Measurements from ENCODE around the gene MMS22L. TPM values are rescaled to one million over a fixed set of nuclear protein-coding genes. Genes with fewer than 3 reads are reported as not detected.

The MMS22L gene
- total RNA-seq, 1 donor from 2014 or later: 7.2 TPM

DNA sequence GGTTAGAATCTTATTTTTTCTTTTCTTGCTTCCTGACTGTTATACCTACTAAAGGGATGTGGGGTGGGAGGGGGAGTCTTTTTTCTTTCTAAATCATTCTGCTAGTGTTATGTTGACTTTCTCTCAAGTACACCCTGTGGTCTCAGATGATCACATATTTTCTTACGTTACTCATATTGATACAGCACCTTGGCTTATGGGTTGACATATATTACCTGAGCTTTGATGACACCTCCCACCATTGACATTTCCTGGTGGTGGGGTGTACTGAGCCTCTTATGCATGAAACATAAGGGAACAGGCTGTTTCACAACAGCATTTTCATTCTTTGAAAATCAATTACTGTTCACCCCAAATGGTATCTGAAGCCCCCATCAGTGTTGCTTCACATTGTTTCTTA, 169.8 kb downstream of the MMS22L start:
- Histone ChIP-seq H3K79me2 (ENCODE audit: insufficient read depth, low read length) (no peaks in the 10 kb centered on the region), H3K9me3 (ENCODE audit: insufficient read depth, low read depth, low read length) (peaks cover 3% of the 10 kb centered on the region), H3K36me3 (ENCODE audit: insufficient read depth, low read length) (no peaks in the 10 kb centered on the region), H3K27ac (ENCODE audit: low read depth, low read length) (no peak overlapping the region), H4K20me1 (ENCODE audit: insufficient read depth, low read length) (no peaks in the 10 kb centered on the region), H3K9ac (ENCODE audit: low read length) (no peak overlapping the region), H3K4me1 (ENCODE audit: insufficient read depth, low read length) (no peaks in the 10 kb centered on the region), H2AFZ (ENCODE audit: low read depth, low read length) (no peak overlapping the region), H3K4me2 (ENCODE audit: low read length) (no peak overlapping the region), H3K4me3 (ENCODE audit: insufficient read depth, low read depth, low read length) (no peak overlapping the region), H3K27me3 (ENCODE audit: insufficient read depth, low read length) (no peaks in the 10 kb centered on the region)
- Mint-ChIP-seq H3K4me1 (ENCODE audit: low read depth, unreplicated experiment) (no peaks in the 10 kb centered on the region), H3K27ac (ENCODE audit: unreplicated experiment) (no peak overlapping the region), H3K36me3 (ENCODE audit: low read depth, unreplicated experiment) (no peaks in the 10 kb centered on the region), H3K9me3 (ENCODE audit: unreplicated experiment) (no peaks in the 10 kb centered on the region), H3K4me3 (ENCODE audit: unreplicated experiment) (no peak overlapping the region), H3K27me3 (ENCODE audit: low read depth, unreplicated experiment) (no peaks in the 10 kb centered on the region)
- FAIRE-seq: no peak
- no peak for DNase-seq (ENCODE audit: low read depth)
- no peak for TF ChIP-seq EZH2 (IDR thresholded peaks at IDR 0.05; ENCODE audit: insufficient read depth, low read length)
- TF ChIP-seq, protein P1, sequence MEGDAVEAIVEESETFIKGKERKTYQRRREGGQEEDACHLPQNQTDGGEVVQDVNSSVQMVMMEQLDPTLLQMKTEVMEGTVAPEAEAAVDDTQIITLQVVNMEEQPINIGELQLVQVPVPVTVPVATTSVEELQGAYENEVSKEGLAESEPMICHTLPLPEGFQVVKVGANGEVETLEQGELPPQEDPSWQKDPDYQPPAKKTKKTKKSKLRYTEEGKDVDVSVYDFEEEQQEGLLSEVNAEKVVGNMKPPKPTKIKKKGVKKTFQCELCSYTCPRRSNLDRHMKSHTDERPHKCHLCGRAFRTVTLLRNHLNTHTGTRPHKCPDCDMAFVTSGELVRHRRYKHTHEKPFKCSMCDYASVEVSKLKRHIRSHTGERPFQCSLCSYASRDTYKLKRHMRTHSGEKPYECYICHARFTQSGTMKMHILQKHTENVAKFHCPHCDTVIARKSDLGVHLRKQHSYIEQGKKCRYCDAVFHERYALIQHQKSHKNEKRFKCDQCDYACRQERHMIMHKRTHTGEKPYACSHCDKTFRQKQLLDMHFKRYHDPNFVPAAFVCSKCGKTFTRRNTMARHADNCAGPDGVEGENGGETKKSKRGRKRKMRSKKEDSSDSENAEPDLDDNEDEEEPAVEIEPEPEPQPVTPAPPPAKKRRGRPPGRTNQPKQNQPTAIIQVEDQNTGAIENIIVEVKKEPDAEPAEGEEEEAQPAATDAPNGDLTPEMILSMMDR (IDR thresholded peaks at IDR 0.05; ENCODE audit: insufficient read depth, low read depth, low read length): no peak

DNA sequence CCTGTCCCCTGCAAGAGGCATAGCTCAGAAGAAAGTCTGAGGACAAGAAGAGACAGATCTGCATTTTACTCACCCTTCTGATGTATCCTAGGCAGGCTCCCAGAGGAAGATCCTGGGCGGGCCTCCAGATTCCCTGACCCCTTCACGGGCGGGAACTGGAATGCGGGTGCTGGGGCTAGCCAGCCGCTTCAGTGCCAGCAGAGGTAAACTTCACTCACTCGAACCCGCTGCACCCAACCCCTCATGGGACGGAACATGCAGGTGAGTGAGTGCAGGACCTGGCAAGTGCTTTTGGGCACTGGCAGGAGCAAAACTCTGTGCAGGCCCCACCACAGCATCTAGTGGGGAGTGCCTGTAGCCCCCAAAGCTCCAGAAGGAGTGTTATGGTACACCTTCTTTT, 171.8 kb downstream of the MMS22L start:
- H3K4me1 Mint-ChIP-seq (ENCODE audit: low read depth, unreplicated experiment): no peaks in the 10 kb centered on the region
- Histone ChIP-seq H4K20me1 (ENCODE audit: insufficient read depth, low read length) (no peaks in the 10 kb centered on the region), H3K79me2 (ENCODE audit: insufficient read depth, low read length) (no peaks in the 10 kb centered on the region), H2AFZ (ENCODE audit: low read depth, low read length) (no peak overlapping the region), H3K9ac (ENCODE audit: low read length) (no peak overlapping the region), H3K4me2 (ENCODE audit: low read length) (no peak overlapping the region), H3K27me3 (ENCODE audit: insufficient read depth, low read length) (no peaks in the 10 kb centered on the region), H3K27ac (ENCODE audit: low read depth, low read length) (no peak overlapping the region), H3K4me3 (ENCODE audit: insufficient read depth, low read depth, low read length) (no peak overlapping the region), H3K4me1 (ENCODE audit: insufficient read depth, low read length) (no peaks in the 10 kb centered on the region), H3K36me3 (ENCODE audit: insufficient read depth, low read length) (no peaks in the 10 kb centered on the region), H3K9me3 (ENCODE audit: insufficient read depth, low read depth, low read length) (peaks cover 3% of the 10 kb centered on the region)
- H3K27me3 Mint-ChIP-seq (ENCODE audit: low read depth, unreplicated experiment): no peaks in the 10 kb centered on the region
- no peaks in the 10 kb centered on the region for H3K9me3 Mint-ChIP-seq (ENCODE audit: unreplicated experiment)
- DNase-seq (ENCODE audit: low read depth) (no peak), FAIRE-seq (no peak)
- TF ChIP-seq, protein P1 (IDR thresholded peaks at IDR 0.05; ENCODE audit: insufficient read depth, low read depth, low read length): no peak
- no peak for TF ChIP-seq EZH2 (IDR thresholded peaks at IDR 0.05; ENCODE audit: insufficient read depth, low read length)
- no peaks in the 10 kb centered on the region for H3K36me3 Mint-ChIP-seq (ENCODE audit: low read depth, unreplicated experiment)
- H3K4me3 Mint-ChIP-seq (ENCODE audit: unreplicated experiment): no peak overlapping the region
- no peak overlapping the region for H3K27ac Mint-ChIP-seq (ENCODE audit: unreplicated experiment)

DNA sequence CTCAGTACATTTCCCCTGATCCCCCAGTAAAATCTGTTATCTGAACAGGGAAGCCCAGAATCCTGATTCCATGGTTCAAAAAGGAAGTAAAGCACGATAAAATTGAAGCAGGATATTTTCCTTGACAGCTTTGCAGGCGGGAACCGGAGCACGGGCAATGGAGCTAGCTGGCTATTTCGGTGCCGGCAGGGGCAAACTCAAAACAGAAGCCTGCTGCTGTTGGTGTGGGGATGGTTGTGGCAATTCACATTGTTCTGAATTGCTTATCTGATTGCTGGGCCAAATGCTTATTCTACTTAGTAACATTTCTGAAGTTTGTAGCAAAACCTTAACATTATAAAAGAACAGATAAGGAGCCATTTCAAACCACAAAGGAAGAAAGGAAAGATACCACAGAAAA, 172.4 kb downstream of the MMS22L start:
- H3K4me2 ChIP-seq (ENCODE audit: low read length): no peak overlapping the region
- Mint-ChIP-seq H3K27ac (ENCODE audit: unreplicated experiment) (no peak overlapping the region), H3K36me3 (ENCODE audit: low read depth, unreplicated experiment) (no peaks in the 10 kb centered on the region), H3K27me3 (ENCODE audit: low read depth, unreplicated experiment) (no peaks in the 10 kb centered on the region), H3K4me3 (ENCODE audit: unreplicated experiment) (no peak overlapping the region), H3K4me1 (ENCODE audit: low read depth, unreplicated experiment) (no peaks in the 10 kb centered on the region), H3K9me3 (ENCODE audit: unreplicated experiment) (no peaks in the 10 kb centered on the region)
- H3K9ac ChIP-seq (ENCODE audit: low read length): no peak overlapping the region
- H4K20me1 ChIP-seq (ENCODE audit: insufficient read depth, low read length): no peaks in the 10 kb centered on the region
- H3K36me3 ChIP-seq (ENCODE audit: insufficient read depth, low read length): no peaks in the 10 kb centered on the region
- no peak for FAIRE-seq
- peak; percentile 1 for DNase-seq (ENCODE audit: low read depth)
- H3K27me3 ChIP-seq (ENCODE audit: insufficient read depth, low read length): no peaks in the 10 kb centered on the region
- no peaks in the 10 kb centered on the region for H3K79me2 ChIP-seq (ENCODE audit: insufficient read depth, low read length)
- H3K9me3 ChIP-seq (ENCODE audit: insufficient read depth, low read depth, low read length): peaks cover 3% of the 10 kb centered on the region
- no peak overlapping the region for H3K27ac ChIP-seq (ENCODE audit: low read depth, low read length)
- TF ChIP-seq EZH2 (IDR thresholded peaks at IDR 0.05; ENCODE audit: insufficient read depth, low read length): no peak
- TF ChIP-seq, protein P1 (IDR thresholded peaks at IDR 0.05; ENCODE audit: insufficient read depth, low read depth, low read length): no peak
- H2AFZ ChIP-seq (ENCODE audit: low read depth, low read length): no peak overlapping the region
- no peaks in the 10 kb centered on the region for H3K4me1 ChIP-seq (ENCODE audit: insufficient read depth, low read length)
- H3K4me3 ChIP-seq (ENCODE audit: insufficient read depth, low read depth, low read length): no peak overlapping the region
